ENCODE measurements around the gene ZEB2.

Gene ZEB2

GRCh38 chr2:144354953-144355352, 165.0 kb downstream of the ZEB2 start:
- no peaks in the 10 kb centered on the region for H3K27me3 ChIP-seq (ENCODE audit: insufficient read depth, low read length, poor library complexity)
- H3K36me3 ChIP-seq (ENCODE audit: insufficient read depth, low read length), result no peaks in the 10 kb centered on the region
- H3K27ac ChIP-seq (ENCODE audit: low read length), result no peak overlapping the region
- H3K4me3 ChIP-seq (ENCODE audit: low read depth in 1 of 2, low read length in 2 of 2), result no peak overlapping the region
- H3K79me2 ChIP-seq (ENCODE audit: insufficient read depth, low read length), result no peaks in the 10 kb centered on the region
- H3K9me3 ChIP-seq (ENCODE audit: insufficient read depth, low read length, severe bottlenecking), result no peaks in the 10 kb centered on the region
- H3K4me1 ChIP-seq (ENCODE audit: insufficient read depth, low read length), result no peaks in the 10 kb centered on the region
- TF ChIP-seq EZH2 (IDR thresholded peaks at IDR 0.05; ENCODE audit: borderline replicate concordance, low read depth, low read length, severe bottlenecking) (no peak), CTCF (IDR thresholded peaks at IDR 0.05; ENCODE audit: borderline replicate concordance, extremely low read depth, low read length, poor library complexity, severe bottlenecking) (no peak)
- H3K9ac ChIP-seq (ENCODE audit: low read depth, low read length), result no peak overlapping the region
- DNase-seq (no peak), ATAC-seq (ENCODE audit: insufficient read depth, low read depth) (no peak)
- H3K4me2 ChIP-seq (ENCODE audit: insufficient read depth, low read length), result no peak overlapping the region
- H4K20me1 ChIP-seq (ENCODE audit: insufficient read depth, low read length), result no peaks in the 10 kb centered on the region
- no peak overlapping the region for H2AFZ ChIP-seq (ENCODE audit: low read depth, low read length)

- no peak for TF ChIP-seq CTCF (IDR thresholded peaks at IDR 0.05; ENCODE audit: borderline replicate concordance, extremely low read depth, low read length, poor library complexity, severe bottlenecking)
- TF ChIP-seq EZH2 (IDR thresholded peaks at IDR 0.05; ENCODE audit: borderline replicate concordance, low read depth, low read length, severe bottlenecking), result no peak
- Histone ChIP-seq H3K4me3 (ENCODE audit: low read depth in 1 of 2, low read length in 2 of 2) (no peak overlapping the region), H3K4me1 (ENCODE audit: insufficient read depth, low read length) (no peaks in the 10 kb centered on the region), H3K27me3 (ENCODE audit: insufficient read depth, low read length, poor library complexity) (no peaks in the 10 kb centered on the region), H3K79me2 (ENCODE audit: insufficient read depth, low read length) (no peaks in the 10 kb centered on the region), H3K9me3 (ENCODE audit: insufficient read depth, low read length, severe bottlenecking) (no peaks in the 10 kb centered on the region), H3K27ac (ENCODE audit: low read length) (no peak overlapping the region), H2AFZ (ENCODE audit: low read depth, low read length) (no peak overlapping the region), H3K9ac (ENCODE audit: low read depth, low read length) (no peak overlapping the region), H3K4me2 (ENCODE audit: insufficient read depth, low read length) (no peak overlapping the region), H3K36me3 (ENCODE audit: insufficient read depth, low read length) (no peaks in the 10 kb centered on the region), H4K20me1 (ENCODE audit: insufficient read depth, low read length) (no peaks in the 10 kb centered on the region)
- DNase-seq, result no peak
- no peak for ATAC-seq (ENCODE audit: insufficient read depth, low read depth)
These were observed 168.2 kb downstream of the ZEB2 start for GRCh38 chr2:144351687-144352086.

- Histone ChIP-seq H2AFZ (ENCODE audit: low read depth, low read length) (no peak overlapping the region), H3K36me3 (ENCODE audit: insufficient read depth, low read length) (no peaks in the 10 kb centered on the region), H3K27me3 (ENCODE audit: insufficient read depth, low read length, poor library complexity) (no peaks in the 10 kb centered on the region), H4K20me1 (ENCODE audit: insufficient read depth, low read length) (no peaks in the 10 kb centered on the region), H3K4me1 (ENCODE audit: insufficient read depth, low read length) (no peaks in the 10 kb centered on the region), H3K79me2 (ENCODE audit: insufficient read depth, low read length) (no peaks in the 10 kb centered on the region), H3K9me3 (ENCODE audit: insufficient read depth, low read length, severe bottlenecking) (no peaks in the 10 kb centered on the region), H3K9ac (ENCODE audit: low read depth, low read length) (no peak overlapping the region), H3K4me3 (ENCODE audit: low read depth in 1 of 2, low read length in 2 of 2) (no peak overlapping the region), H3K27ac (ENCODE audit: low read length) (no peak overlapping the region), H3K4me2 (ENCODE audit: insufficient read depth, low read length) (no peak overlapping the region)
- no peak for DNase-seq
- ATAC-seq (ENCODE audit: insufficient read depth, low read depth), result no peak
- TF ChIP-seq EZH2 (IDR thresholded peaks at IDR 0.05; ENCODE audit: borderline replicate concordance, low read depth, low read length, severe bottlenecking) (no peak), CTCF (IDR thresholded peaks at IDR 0.05; ENCODE audit: borderline replicate concordance, extremely low read depth, low read length, poor library complexity, severe bottlenecking) (no peak)
These were observed 169.6 kb downstream of the ZEB2 start for GRCh38 chr2:144350151-144350802.
